HepG2 (cell line): Measurements from ENCODE around the gene LDAH. TPM values are rescaled to one million over a fixed set of nuclear protein-coding genes. Genes with fewer than 3 reads are reported as not detected.

Experiments
- ATAC-seq: fragments of 200-7000 bp; cut with Tn5 transposase; 3 replicates; pipeline ENCODE4 v1.9.1; 2020; ENCODE audit warnings: mild to moderate bottlenecking, moderate library complexity
- BruUV-seq: library from RNA; stranded (reverse); fragments of 400-500 nt; replicated peaks from 2 replicates; lab custom pipeline; 2021; lab: Mats Ljungman, UMichigan
- CTCF ChIA-PET: fragments of 300-600 bp; formaldehyde crosslinking; extraction: SDS; loops from one replicate; lab custom pipeline; 2021; ENCODE audit warnings: low total read pairs, inconsistent platforms, low intra/inter-chr PET ratio; lab: Yijun Ruan, JAX
- POLR2A ChIA-PET: fragments of 350-600 bp; sonication (Branson Sonifier 250); formaldehyde crosslinking; loops from one replicate; lab custom pipeline; 2020; ENCODE audit warnings: antibody characterized with exemption, inconsistent platforms; lab: Yijun Ruan, JAX
- DNase-seq: peaks from one replicate; pipeline ENCODE4 v3.0.0-alpha.2; 2015; ENCODE audit warnings: low spot score
- FAIRE-seq: peaks from 3 replicates; lab custom pipeline; 2011; peaks lifted over from hg19 to GRCh38; lab: Jason Lieb, UNC
- H2AFZ ChIP-seq: one replicate; pipeline ENCODE4 v1.6.1; 2011; ENCODE audit warnings: low read length, inconsistent platforms
- H3K27ac ChIP-seq: fragments of 300-600 bp; 3 replicates; pipeline ENCODE4 v1.8.0; 2011; ENCODE audit warnings: mixed run types, mild to moderate bottlenecking, mixed read lengths, low read length, inconsistent platforms; ENCODE audit not compliant: insufficient read depth; ENCODE audit errors: extremely low read length
- H3K27me3 ChIP-seq, 2 experiments: fragments of 200-600 bp in 1 of 2; 2 replicates in 1 of 2; 3 replicates in 1 of 2; pipeline versions ENCODE4 v1.6.0 to v1.8.0; 2011; ENCODE audit warnings: low read length in 2 of 2, mild to moderate bottlenecking in 2 of 2, moderate library complexity in 2 of 2, inconsistent platforms in 1 of 2; ENCODE audit not compliant: insufficient read depth in 2 of 2, control insufficient read depth in 1 of 2
- H3K36me3 ChIP-seq, 2 experiments: fragments of 200-600 bp in 1 of 2; replicated peaks in 1 of 2; 2 replicates in 1 of 2; 3 replicates in 1 of 2; pipeline versions ENCODE4 v1.5.1 to v1.8.0; 2011; ENCODE audit warnings: low read length in 2 of 2, inconsistent platforms in 1 of 2; ENCODE audit not compliant: insufficient read depth in 2 of 2, control insufficient read depth in 1 of 2
- H3K4me1 ChIP-seq: 2 replicates; pipeline ENCODE4 v1.5.1; 2012; ENCODE audit warnings: low read length, inconsistent platforms; ENCODE audit not compliant: insufficient read depth
- H3K4me2 ChIP-seq: 2 replicates; pipeline ENCODE4 v1.6.0; 2011; ENCODE audit warnings: low read depth, low read length, inconsistent platforms
- H3K4me3 ChIP-seq, 3 experiments: fragments of 200-600 bp in 1 of 3; sonication (generic), shearing (Covaris generic) in 1 of 3; replicated peaks in 1 of 3; 2 replicates each; pipeline ENCODE4 v1.5.1; 2011 to 2016; ENCODE audit warnings: low read length in 3 of 3, inconsistent platforms in 2 of 3, low read depth in 2 of 3, mild to moderate bottlenecking in 2 of 3, control low read depth in 1 of 3, mixed read lengths in 1 of 3; ENCODE audit not compliant: insufficient read depth in 1 of 3
- H3K79me2 ChIP-seq: one replicate; pipeline ENCODE4 v1.6.1; 2011; ENCODE audit warnings: low read length, inconsistent platforms; ENCODE audit not compliant: insufficient read depth
- H3K9ac ChIP-seq: 2 replicates; pipeline ENCODE4 v1.6.0; 2011; ENCODE audit warnings: mild to moderate bottlenecking, low read depth, low read length, inconsistent platforms; ENCODE audit not compliant: insufficient read depth
- H3K9me3 ChIP-seq: 2 replicates; pipeline ENCODE4 v1.5.1; 2012; ENCODE audit warnings: mild to moderate bottlenecking, low read length
- H4K20me1 ChIP-seq: 2 replicates; pipeline ENCODE4 v1.6.0; 2011; ENCODE audit warnings: inconsistent platforms, mild to moderate bottlenecking, low read length, moderate library complexity; ENCODE audit not compliant: insufficient read depth
- NR1H2 ChIP-seq: sonication (generic); formaldehyde crosslinking; IDR thresholded peaks from 2 replicates; pipeline ENCODE4 v1.8.1; 2022; ENCODE audit warnings: low read depth, missing genetic modification reagents, borderline replicate concordance
- POLR2AphosphoS5 ChIP-seq: IDR thresholded peaks from 2 replicates; pipeline ENCODE4 v1.6.1; 2012; ENCODE audit warnings: low read depth, low read length
- SRSF4 ChIP-seq: fragments of 200-400 bp; formaldehyde crosslinking; IDR thresholded peaks from one replicate; pipeline ENCODE4 v1.6.1; 2018; ENCODE audit warnings: mild to moderate bottlenecking, low read depth, low read length, moderate library complexity; ENCODE audit not compliant: poor library complexity, severe bottlenecking
- ZMYM3 ChIP-seq: sonication (generic); formaldehyde crosslinking; IDR thresholded peaks from 2 replicates; pipeline ENCODE4 v1.5.1; 2020; ENCODE audit warnings: mild to moderate bottlenecking, missing genetic modification reagents
- ZNF484 ChIP-seq: sonication (generic); formaldehyde crosslinking; IDR thresholded peaks from 2 replicates; pipeline ENCODE4 v1.5.1; 2020; ENCODE audit warnings: mild to moderate bottlenecking, low read depth, missing genetic modification reagents, borderline replicate concordance
- ZNF552 ChIP-seq: sonication (generic); formaldehyde crosslinking; IDR thresholded peaks from 2 replicates; pipeline ENCODE4 v1.9.0; 2022; ENCODE audit warnings: missing genetic modification reagents, mild to moderate bottlenecking, borderline replicate concordance
- ZSCAN9 ChIP-seq: IDR thresholded peaks from 2 replicates; pipeline ENCODE4 v1.6.1; 2016; ENCODE audit warnings: borderline replicate concordance
- WGBS: methylation state at CpG from one replicate; pipeline ENCODE4 v1.1.6; 2017; ENCODE audit warnings: low lambda C conversion rate; 5-methylcytosine and 5-hydroxymethylcytosine counted together
- in situ Hi-C: cut with HindIII; loops from 2 replicates; pipeline ENCODE4 v1.10.0; 2017; ENCODE audit warnings: low pct_unique_long_range_greater_than_20kb; ENCODE audit not compliant: extremely low pct_ligation_motif_present
- intact Hi-C: fragments of 100-400 bp; cut with micrococcal nuclease; formaldehyde crosslinking; loops from one replicate; pipeline ENCODE4 v1.10.0; 2022; ENCODE audit not compliant: unreplicated experiment
- polyA plus RNA-seq, 8 experiments: library from polyadenylated mRNA; depleted of rRNA in 3 of 8; stranded (reverse) in 7 of 8; unstranded in 1 of 8; fragments of >200 nt; fragmentation: Illumina TruSeq in 4 of 8; extraction: Trizol in 4 of 8; gene quantifications; 2 replicates each; pipeline versions ENCODE4 v1.2.1 to v1.2.3, GENCODE V29; 2011 to 2016; ENCODE audit warnings: low read depth in 4 of 8, missing spikeins in 1 of 8, mixed read lengths in 1 of 8; ENCODE audit not compliant: insufficient read depth in 1 of 8
- total RNA-seq, 5 experiments: library from RNA; depleted of rRNA; stranded (reverse); fragments of >200 nt; fragmentation: Illumina TruSeq; extraction: Trizol; gene quantifications; 2 replicates each; pipeline ENCODE4 v1.2.3, GENCODE V29; 2016; ENCODE audit warnings: low read depth in 1 of 5

The LDAH gene
- total and polyA plus RNA-seq, 2 of the 13 experiments (the other 11 are each of a cell fraction or from before 2014, with no cell fraction given) = 28.8 to 46.2 TPM

- Histone ChIP-seq H4K20me1 (no peaks in the 10 kb centered on the region), H3K4me3 (no peak overlapping the region), H3K27ac (no peak overlapping the region), H3K9me3 (no peaks in the 10 kb centered on the region), H3K36me3 (peaks cover 5 to 9% of the 10 kb centered on the region in 2 experiments), H3K79me2 (no peaks in the 10 kb centered on the region), H3K27me3 (no peaks in the 10 kb centered on the region), H3K9ac (no peak overlapping the region), H3K4me1 (peaks cover 42% of the 10 kb centered on the region), H2AFZ (no peak overlapping the region), H3K4me2 (no peak overlapping the region)
- ChIA-PET CTCF (no interaction called here), POLR2A (interaction anchor here (1.4 kb wide), 1 partner anchor 191 kb away, joined by 3 read pairs; the partner anchor contains the start of gene RHOB)
- in situ Hi-C loops = loop anchor here (5.0 kb wide), 1 partner anchor 191 kb away; the partner anchor contains the start of gene RHOB
- 94% methylated on average over 10 of the region's 13 CpGs for WGBS
- TF ChIP-seq SRSF4 = no peak
- TF ChIP-seq ZMYM3 (CRISPR knock-in tag) = no peak
- no peak for TF ChIP-seq ZSCAN9
- intact Hi-C loops = loop anchor here (5.0 kb wide), 1 partner anchor 111 kb away; no protein-coding TSS in a partner anchor
- ATAC-seq (no peak), FAIRE-seq (no peak), DNase-seq (no peak)
- BruUV-seq = no TSS peak
These were observed 184.9 kb downstream of the LDAH start for GRCh38 chr2:20638014-20638413.

DNA sequence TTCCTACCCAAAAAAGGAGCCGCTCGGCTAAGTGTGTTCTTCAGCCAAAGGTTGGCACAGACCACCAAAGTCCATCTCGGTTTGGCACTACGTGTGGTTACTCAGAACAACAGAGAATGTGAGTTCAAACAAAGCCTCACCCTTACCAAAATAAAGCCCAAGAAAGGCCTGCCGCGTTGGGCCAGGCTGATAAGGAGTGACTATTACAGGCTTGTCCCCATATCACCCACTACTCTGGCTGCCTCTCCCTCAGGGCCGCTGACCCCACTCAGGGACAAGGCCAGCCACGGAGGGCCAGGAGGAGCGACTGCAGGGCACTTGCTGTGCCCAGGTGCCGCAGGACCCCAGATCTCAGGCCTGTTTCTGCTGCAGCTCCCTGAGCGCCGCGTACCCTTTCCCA lies 185.8 kb downstream of the LDAH start:
- Histone ChIP-seq H3K4me2 (no peak overlapping the region), H4K20me1 (no peaks in the 10 kb centered on the region), H3K9ac (no peak overlapping the region), H3K4me1 (peaks cover 47% of the 10 kb centered on the region), H3K27ac (no peak overlapping the region), H3K9me3 (no peaks in the 10 kb centered on the region), H3K27me3 (no peaks in the 10 kb centered on the region), H3K36me3 (peaks cover 5 to 9% of the 10 kb centered on the region in 2 experiments), H2AFZ (no peak overlapping the region), H3K4me3 (no peak overlapping the region), H3K79me2 (no peaks in the 10 kb centered on the region)
- ChIA-PET CTCF (interaction anchor here (1.0 to 4.4 kb wide), 3 partner anchors 19 to 226 kb away, joined by 3 to 51 read pairs (median 26); no protein-coding TSS in a partner anchor), POLR2A (interaction anchor here (1.4 kb wide), 1 partner anchor 190 kb away, joined by 3 read pairs; the partner anchor contains the start of gene RHOB)
- in situ Hi-C loops (loop anchor here (5.0 kb wide), 1 partner anchor 190 kb away; the partner anchor contains the start of gene RHOB), intact Hi-C loops (loop anchor here (5.0 kb wide), 1 partner anchor 110 kb away; no protein-coding TSS in a partner anchor)
- whole genome bisulfite sequencing = 87% methylated on average over 10 of the region's 13 CpGs
- DNase-seq (no peak), ATAC-seq (no peak), FAIRE-seq (no peak)
- no TSS peak for BruUV-seq
- TF ChIP-seq ZNF552 (CRISPR knock-in tag) (no peak), POLR2AphosphoS5 (no peak), ZNF484 (CRISPR knock-in tag) (no peak), NR1H2 (CRISPR knock-in tag) (no peak)
